Activated naive CD8-positive, alpha-beta T cell treated with anti-CD3 and anti-CD28 coated beads, Interleukin-2, amount 50 U/mL, for 24 hours (primary cell): Measurements from ENCODE around the gene IFT122.
"Not testable (repeated sequence)": the region's sequence is repeated elsewhere in the genome, so short reads cannot be mapped to it uniquely, and the experiment has no call there.

Experiments
- ATAC-seq: fragments of 150-1000 bp; cut with Tn5 transposase; one replicate; pipeline ENCODE4 v1.10.0; 2021
- DNase-seq: peaks from one replicate; pipeline ENCODE4 v3.0.0; 2021
- H3K27ac Mint-ChIP-seq: one replicate; pipeline ENCODE4 v1.8.0; 2021; ENCODE audit warnings: mild to moderate bottlenecking, mixed read lengths
- H3K27me3 Mint-ChIP-seq: one replicate; pipeline ENCODE4 v1.8.0; 2021; ENCODE audit warnings: mixed read lengths
- H3K36me3 Mint-ChIP-seq: one replicate; pipeline ENCODE4 v1.8.0; 2021; ENCODE audit warnings: low read depth, mixed read lengths
- H3K4me1 Mint-ChIP-seq: one replicate; pipeline ENCODE4 v1.8.0; 2021; ENCODE audit warnings: mixed read lengths
- H3K4me3 Mint-ChIP-seq: one replicate; pipeline ENCODE4 v1.8.0; 2021; ENCODE audit warnings: mild to moderate bottlenecking, moderate library complexity, mixed read lengths
- H3K9me3 Mint-ChIP-seq: one replicate; pipeline ENCODE4 v1.8.0; 2021; ENCODE audit warnings: mixed read lengths

IFT122 gene

GRCh38 chr3:129545951-129546350 is 105.9 kb downstream of the IFT122 start:
- not testable (repeated sequence) for ATAC-seq, H3K4me1 Mint-ChIP-seq, H3K9me3 Mint-ChIP-seq, H3K27ac Mint-ChIP-seq, H3K36me3 Mint-ChIP-seq, H3K4me3 Mint-ChIP-seq, DNase-seq, H3K27me3 Mint-ChIP-seq

- Mint-ChIP-seq H3K4me3 (no peak overlapping the region), H3K4me1 (no peaks in the 10 kb centered on the region), H3K36me3 (no peaks in the 10 kb centered on the region), H3K27me3 (no peaks in the 10 kb centered on the region), H3K9me3 (no peaks in the 10 kb centered on the region), H3K27ac (no peak overlapping the region)
- ATAC-seq (no peak), DNase-seq (no peak)
Observed at GRCh38 chr3:129547241-129547640, 107.2 kb downstream of the IFT122 start.

DNA sequence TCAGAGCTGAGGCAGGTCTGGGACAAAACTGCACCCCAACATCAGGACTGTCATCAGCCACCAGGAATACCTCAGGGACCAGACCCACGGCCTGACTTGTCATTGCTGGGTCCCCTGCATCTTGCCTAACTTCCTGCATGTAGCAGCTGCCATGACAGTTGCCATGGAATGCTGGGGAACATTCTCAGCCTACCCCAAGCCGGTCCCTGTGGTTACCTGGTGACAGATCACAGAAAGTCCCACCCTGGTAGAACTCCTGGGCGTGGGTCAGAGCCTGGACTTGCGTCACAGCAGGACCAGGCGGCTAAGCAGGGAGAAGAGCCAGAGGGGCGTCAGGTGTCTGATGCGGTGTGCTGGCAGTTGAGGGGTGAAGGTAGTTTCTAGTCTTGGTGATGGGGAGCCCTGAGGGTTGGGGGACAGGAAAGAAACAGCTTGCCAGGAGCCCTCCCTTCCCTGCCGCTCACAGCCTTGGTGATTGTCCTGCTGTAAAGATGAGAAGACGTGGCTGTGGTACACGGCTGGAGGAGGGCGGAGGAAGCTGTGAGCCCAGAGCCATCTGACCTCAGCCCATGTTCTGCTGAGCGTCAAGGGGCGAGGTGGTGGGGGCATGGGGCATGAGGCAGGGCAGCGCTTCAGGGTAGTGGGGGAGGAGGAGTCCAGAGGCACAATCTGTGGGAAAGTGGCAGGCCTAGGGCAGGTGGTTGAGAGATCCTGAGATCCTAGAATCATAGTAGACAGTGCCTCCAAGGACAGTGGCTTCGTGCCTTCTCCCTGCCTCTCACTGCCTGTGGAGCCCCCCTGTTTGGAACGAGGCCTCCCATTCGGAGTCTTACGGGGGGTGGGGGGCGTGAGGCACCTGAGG is 108.3 kb downstream of the IFT122 start:
- no peaks in the 10 kb centered on the region for H3K4me1 Mint-ChIP-seq
- no peaks in the 10 kb centered on the region for H3K9me3 Mint-ChIP-seq
- DNase-seq: no peak
- H3K27ac Mint-ChIP-seq: no peak overlapping the region
- no peak for ATAC-seq
- H3K27me3 Mint-ChIP-seq: no peaks in the 10 kb centered on the region
- H3K36me3 Mint-ChIP-seq: no peaks in the 10 kb centered on the region
- no peak overlapping the region for H3K4me3 Mint-ChIP-seq

- ATAC-seq: no peak
- no peak overlapping the region for H3K4me3 Mint-ChIP-seq
Observed at GRCh38 chr3:129549006-129549800, 109.2 kb downstream of the IFT122 start.

GRCh38 chr3:129549805-129550204 is 109.8 kb downstream of the IFT122 start:
- no peak for ATAC-seq
- H3K27me3 Mint-ChIP-seq: peaks cover 3% of the 10 kb centered on the region
- H3K27ac Mint-ChIP-seq: no peak overlapping the region
- H3K36me3 Mint-ChIP-seq: no peaks in the 10 kb centered on the region
- no peak overlapping the region for H3K4me3 Mint-ChIP-seq
- no peak for DNase-seq
- peaks cover 5% of the 10 kb centered on the region for H3K4me1 Mint-ChIP-seq
- no peaks in the 10 kb centered on the region for H3K9me3 Mint-ChIP-seq

More at GRCh38 chr3:129549006-129549800, 109.2 kb downstream of the IFT122 start:
- Mint-ChIP-seq H3K4me1 (peaks cover 4% of the 10 kb centered on the region), H3K27ac (no peak overlapping the region), H3K9me3 (no peaks in the 10 kb centered on the region), H3K27me3 (no peaks in the 10 kb centered on the region), H3K36me3 (no peaks in the 10 kb centered on the region)
- DNase-seq: no peak

DNA sequence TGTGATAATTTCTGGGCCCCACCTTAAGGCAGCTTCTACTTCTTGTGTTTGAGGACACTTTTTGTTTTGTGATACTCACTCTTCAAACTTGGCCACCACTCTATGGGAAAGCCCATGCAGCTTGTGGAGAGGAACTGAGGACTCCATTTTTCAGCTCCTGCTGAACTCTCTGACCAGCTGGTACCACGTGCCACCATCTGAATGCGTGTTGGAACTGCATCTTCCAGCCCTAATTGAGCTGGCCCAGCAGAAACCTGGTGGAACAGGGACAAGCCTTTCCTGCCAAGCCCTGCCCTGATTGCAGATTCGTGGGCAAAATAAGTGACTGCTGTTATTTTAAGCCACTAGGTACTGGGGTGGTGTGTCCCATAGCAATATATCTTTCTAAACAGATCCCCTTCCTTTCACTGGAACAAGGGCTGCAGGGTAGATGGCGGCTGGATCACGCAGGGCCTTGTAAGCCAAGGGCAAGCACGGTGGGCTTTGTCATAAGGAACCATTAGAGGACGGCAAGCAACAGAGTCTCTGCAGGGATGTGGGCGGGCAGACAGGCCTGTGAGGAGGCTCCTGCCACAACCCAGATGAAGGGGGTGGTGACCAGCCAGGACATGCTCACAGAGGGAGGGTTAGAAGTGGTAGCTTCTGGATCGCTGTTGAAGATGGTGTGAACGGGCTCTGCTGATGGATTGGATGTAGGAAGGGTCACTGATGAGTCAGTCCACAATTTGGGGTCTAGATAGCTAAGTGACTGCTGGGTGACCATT is 112.4 kb downstream of the IFT122 start:
- Mint-ChIP-seq H3K9me3 (no peaks in the 10 kb centered on the region), H3K27me3 (peaks cover 4% of the 10 kb centered on the region), H3K4me1 (peaks cover 5% of the 10 kb centered on the region), H3K4me3 (no peak overlapping the region), H3K36me3 (no peaks in the 10 kb centered on the region), H3K27ac (no peak overlapping the region)
- no peak for ATAC-seq
- no peak for DNase-seq

GRCh38 chr3:129553171-129553570 is 113.1 kb downstream of the IFT122 start:
- no peak overlapping the region for H3K4me3 Mint-ChIP-seq

DNA sequence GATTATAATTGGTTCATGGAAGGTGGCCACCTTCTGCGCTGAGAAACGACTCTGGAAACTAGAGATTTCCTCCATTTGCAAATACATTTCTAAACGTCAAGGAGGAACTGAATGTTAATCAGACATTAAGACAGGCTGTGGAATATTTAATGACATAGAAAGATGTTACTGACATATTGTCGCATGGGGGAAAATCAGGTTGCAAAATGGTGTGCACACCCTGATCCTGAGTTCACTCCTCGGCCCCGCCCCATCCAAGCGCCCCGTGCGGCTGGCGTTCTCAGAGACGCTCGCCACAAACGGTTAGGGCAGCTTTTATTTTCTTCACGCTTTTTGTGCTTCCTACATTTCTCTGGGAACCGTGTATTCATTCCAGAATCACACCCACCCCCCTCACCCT is 113.7 kb downstream of the IFT122 start:
- Mint-ChIP-seq H3K4me1 (peaks cover 12% of the 10 kb centered on the region), H3K27ac (no peak overlapping the region), H3K36me3 (no peaks in the 10 kb centered on the region), H3K27me3 (peaks cover 4% of the 10 kb centered on the region), H3K4me3 (no peak overlapping the region), H3K9me3 (no peaks in the 10 kb centered on the region)
- ATAC-seq (no peak), DNase-seq (peak; percentile 20)

More at GRCh38 chr3:129553171-129553570, 113.1 kb downstream of the IFT122 start:
- Mint-ChIP-seq H3K27ac (no peak overlapping the region), H3K36me3 (no peaks in the 10 kb centered on the region), H3K9me3 (no peaks in the 10 kb centered on the region), H3K4me1 (peaks cover 9% of the 10 kb centered on the region), H3K27me3 (peaks cover 4% of the 10 kb centered on the region)
- ATAC-seq: no peak
- no peak for DNase-seq

- no peak overlapping the region for H3K4me3 Mint-ChIP-seq
- ATAC-seq (no peak), DNase-seq (no peak)
- H3K36me3 Mint-ChIP-seq: no peaks in the 10 kb centered on the region
- peaks cover 4% of the 10 kb centered on the region for H3K27me3 Mint-ChIP-seq
- H3K4me1 Mint-ChIP-seq: peaks cover 12% of the 10 kb centered on the region
- no peaks in the 10 kb centered on the region for H3K9me3 Mint-ChIP-seq
- no peak overlapping the region for H3K27ac Mint-ChIP-seq
Observed at GRCh38 chr3:129554356-129555152, 114.5 kb downstream of the IFT122 start.

DNA sequence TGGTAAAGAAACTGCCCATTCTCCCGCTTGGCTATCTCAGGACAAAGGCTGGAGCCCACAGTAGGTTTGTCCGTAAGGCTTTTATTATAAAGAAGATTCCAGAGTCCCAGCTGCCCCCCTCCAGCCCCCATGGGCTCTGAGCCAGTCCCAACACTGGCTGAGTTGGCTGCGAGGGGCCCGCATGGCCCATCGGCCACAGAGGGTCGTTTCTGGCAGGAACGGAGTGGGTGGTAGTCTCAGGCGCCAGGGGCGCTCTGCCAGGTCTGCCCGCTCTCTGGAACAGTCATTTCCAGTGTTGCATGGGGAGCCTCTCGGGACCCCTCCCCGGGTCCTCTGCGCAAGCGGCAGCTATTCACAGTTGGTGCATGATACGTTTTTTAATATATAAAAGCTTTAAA is 115.1 kb downstream of the IFT122 start:
- Mint-ChIP-seq H3K4me1 (peaks cover 12% of the 10 kb centered on the region), H3K9me3 (no peaks in the 10 kb centered on the region), H3K27me3 (peaks cover 4% of the 10 kb centered on the region), H3K4me3 (no peak overlapping the region), H3K36me3 (no peaks in the 10 kb centered on the region), H3K27ac (no peak overlapping the region)
- no peak for DNase-seq
- ATAC-seq: no peak

DNA sequence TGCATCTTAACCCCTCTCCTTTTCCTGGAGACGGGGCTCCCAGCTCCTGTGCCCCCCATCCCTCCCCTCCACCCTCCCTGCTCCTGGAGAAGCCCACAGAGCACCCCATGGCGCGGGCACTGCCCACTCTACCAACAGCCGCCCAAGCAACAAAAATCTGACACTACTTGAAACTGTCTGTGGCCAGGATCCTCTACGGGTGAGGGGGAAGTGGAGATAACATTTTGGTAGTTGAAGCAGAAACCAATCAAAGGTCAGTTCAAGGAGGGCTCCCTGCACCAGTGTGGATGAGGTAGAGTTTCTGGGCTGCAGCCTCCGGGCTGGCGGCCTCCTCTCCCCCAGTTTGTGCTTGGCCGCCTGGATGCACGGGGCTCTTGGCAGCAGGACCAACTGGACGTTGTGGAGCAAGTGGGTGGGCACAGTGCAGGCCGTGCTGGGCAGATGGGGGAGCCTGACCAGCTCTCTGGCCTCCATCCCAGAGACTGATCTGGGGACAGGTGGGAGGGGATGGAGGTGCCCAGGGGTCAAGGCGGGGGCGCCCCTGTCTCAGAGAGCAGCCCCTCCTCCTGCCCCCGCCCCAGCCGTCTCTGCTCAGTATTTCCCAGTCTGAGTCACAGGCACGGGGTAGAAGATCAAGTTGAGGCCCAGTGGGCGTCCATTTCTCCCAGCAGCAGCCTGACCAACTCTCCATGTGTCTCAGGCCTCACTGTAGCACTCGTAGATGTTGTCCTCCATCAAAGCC is 115.8 kb downstream of the IFT122 start:
- no peak overlapping the region for H3K4me3 Mint-ChIP-seq
- H3K27me3 Mint-ChIP-seq: peaks cover 4% of the 10 kb centered on the region
- peaks cover 15% of the 10 kb centered on the region for H3K4me1 Mint-ChIP-seq
- no peaks in the 10 kb centered on the region for H3K9me3 Mint-ChIP-seq
- H3K36me3 Mint-ChIP-seq: no peaks in the 10 kb centered on the region
- no peak for DNase-seq
- no peak for ATAC-seq
- H3K27ac Mint-ChIP-seq: no peak overlapping the region

DNA sequence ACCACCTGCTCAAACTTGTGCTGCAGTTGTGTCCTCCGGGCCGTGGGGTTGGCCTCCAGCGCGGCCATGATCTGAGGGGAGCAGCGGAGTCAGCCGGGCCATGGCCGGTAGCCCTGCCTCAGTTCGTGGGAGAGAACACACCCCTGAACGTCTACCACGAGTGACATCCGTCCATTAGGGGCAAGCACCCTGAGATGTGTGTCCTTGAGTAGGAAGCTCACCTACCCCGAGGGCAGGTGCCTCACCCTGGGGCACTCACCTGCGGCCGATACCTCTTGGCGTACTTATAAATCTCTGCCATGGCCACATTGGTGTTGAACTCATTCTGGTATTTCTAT is 116.3 kb downstream of the IFT122 start:
- Mint-ChIP-seq H3K27me3 (peaks cover 4% of the 10 kb centered on the region), H3K4me1 (peaks cover 15% of the 10 kb centered on the region), H3K9me3 (no peaks in the 10 kb centered on the region), H3K27ac (no peak overlapping the region), H3K4me3 (no peak overlapping the region), H3K36me3 (no peaks in the 10 kb centered on the region)
- ATAC-seq: no peak
- DNase-seq: no peak

GRCh38 chr3:129556890-129557547 is 117.0 kb downstream of the IFT122 start:
- no peaks in the 10 kb centered on the region for H3K9me3 Mint-ChIP-seq
- no peak overlapping the region for H3K4me3 Mint-ChIP-seq
- H3K4me1 Mint-ChIP-seq: peaks cover 15% of the 10 kb centered on the region
- no peak for DNase-seq
- H3K36me3 Mint-ChIP-seq: no peaks in the 10 kb centered on the region
- no peak for ATAC-seq
- peaks cover 4% of the 10 kb centered on the region for H3K27me3 Mint-ChIP-seq
- no peak overlapping the region for H3K27ac Mint-ChIP-seq
